Stomach (tissue), 9 donors: ENCODE data around the gene MED25. TPM values are rescaled to one million over a fixed set of nuclear protein-coding genes. Genes with fewer than 3 reads are reported as not detected.

Experiments
- DNase-seq, 2 donors: peaks; one replicate each; pipeline versions ENCODE4 v3.0.0 to v3.0.0-alpha.2; 2013 to 2019
- H3K27ac ChIP-seq, 5 donors: fragments of 200-600 bp in 4 of 5; sonication (generic) in 4 of 5; one replicate each; pipeline ENCODE4 v1.5.1; 2013 to 2019; ENCODE audit warnings: mild to moderate bottlenecking in 1 of 5, moderate library complexity in 1 of 5
- H3K27me3 ChIP-seq, 3 donors: fragments of 200-600 bp; sonication (generic); one replicate each; pipeline ENCODE4 v1.5.1; 2017 to 2019; ENCODE audit warnings: mixed run types in 1 of 3
- H3K36me3 ChIP-seq, 4 donors: fragments of 200-600 bp; sonication (generic); 1 replicate in 3 of 4; 2 replicates in 1 of 4; pipeline ENCODE4 v1.5.1; 2016 to 2019
- H3K4me1 ChIP-seq, 4 donors: fragments of 200-600 bp; sonication (generic); one replicate each; pipeline ENCODE4 v1.5.1; 2016 to 2019
- H3K4me3 ChIP-seq, 4 donors: fragments of 200-600 bp; sonication (generic) in 3 of 4; one replicate each; pipeline ENCODE4 v1.5.1; 2016 to 2019; ENCODE audit warnings: mild to moderate bottlenecking in 1 of 4
- H3K9me3 ChIP-seq, 4 donors: fragments of 200-600 bp; sonication (generic); one replicate each; pipeline ENCODE4 v1.5.1; 2016 to 2019
- CTCF ChIP-seq, 7 experiments: fragments of 450-650 bp in 4 of 7; fragments of 200-600 bp in 3 of 7; sonication (generic) in 3 of 7; IDR thresholded peaks; one replicate each; pipeline ENCODE4 v1.5.1; 2016 to 2019; ENCODE audit warnings: antibody characterized with exemption in 7 of 7, control low read depth in 2 of 7, mild to moderate bottlenecking in 1 of 7
- EP300 ChIP-seq: sonication (generic); formaldehyde crosslinking; IDR thresholded peaks from one replicate; pipeline ENCODE4 v1.6.1; 2017; ENCODE audit warnings: antibody characterized with exemption
- POLR2A ChIP-seq, 4 donors: fragments of 450-650 bp; IDR thresholded peaks; one replicate each; pipeline ENCODE4 v1.6.1; 2016; ENCODE audit warnings: antibody characterized with exemption in 4 of 4, control low read depth in 2 of 4, mild to moderate bottlenecking in 1 of 4, moderate library complexity in 1 of 4
- POLR2AphosphoS5 ChIP-seq, 3 donors: sonication (generic); formaldehyde crosslinking; IDR thresholded peaks; one replicate each; pipeline ENCODE4 v1.6.1; 2016; ENCODE audit warnings: antibody characterized with exemption in 3 of 3
- WGBS, 5 donors: extraction: QIAGEN DNeasy Blood & Tissue Kit in 3 of 5; methylation state at CpG; one replicate each; pipeline versions ENCODE4 v1.1.5 to v1.1.7; 2013 to 2018; 5-methylcytosine and 5-hydroxymethylcytosine counted together
- intact Hi-C: fragments of 100-400 bp; cut with DNase I; formaldehyde crosslinking; loops from one replicate; pipeline ENCODE4 v1.15.1; 2023; ENCODE audit warnings: low total_unique reads
- polyA plus RNA-seq, 3 donors: library from polyadenylated mRNA; stranded (reverse); fragments of 200-250 nt; gene quantifications; one replicate each; pipeline ENCODE4 v1.2.3, GENCODE V29; 2013
- total RNA-seq, 5 donors: library from RNA; depleted of rRNA; stranded (reverse); fragments of >200 nt; gene quantifications; one replicate each; pipeline versions ENCODE4 v1.1.0 to v1.2.3, GENCODE V29; 2014 to 2016
- donor health status: healthy with polysubstance abuse.
- donor health status: Bipolar disorder and iron deficiency.
- donor health status: healthy.

Gene MED25
- total and polyA plus RNA-seq, 8 donors: 18.0 to 387 (median 57.6) TPM

GRCh38 chr19:49798574-49798973 is 19.5 kb upstream of the MED25 start:
- no peak for DNase-seq
- H3K27ac ChIP-seq: no peak overlapping the region
- intact Hi-C loops: loop anchor here (10.0 kb wide), 1 partner anchor 94 kb away; no protein-coding TSS in a partner anchor
- TF ChIP-seq POLR2AphosphoS5 (IDR thresholded peaks at IDR 0.05) (no peak), EP300 (no peak), POLR2A (IDR thresholded peaks at IDR 0.05) (no peak), CTCF (IDR thresholded peaks at IDR 0.05) (no peak)
- H3K27me3 ChIP-seq: no peaks in the 10 kb centered on the region
- no peak overlapping the region for H3K4me3 ChIP-seq
- H3K4me1 ChIP-seq: peaks cover 0 to 22% (median 12%) of the 10 kb centered on the region in 4 donors
- no peaks in the 10 kb centered on the region for H3K9me3 ChIP-seq
- peaks cover 85 to 100% (median 100%) of the 10 kb centered on the region in 4 donors for H3K36me3 ChIP-seq
- WGBS, 5 donors: 85 to 95% (median 89%) methylated on average over 3 to 11 of the region's 11 CpGs

DNA sequence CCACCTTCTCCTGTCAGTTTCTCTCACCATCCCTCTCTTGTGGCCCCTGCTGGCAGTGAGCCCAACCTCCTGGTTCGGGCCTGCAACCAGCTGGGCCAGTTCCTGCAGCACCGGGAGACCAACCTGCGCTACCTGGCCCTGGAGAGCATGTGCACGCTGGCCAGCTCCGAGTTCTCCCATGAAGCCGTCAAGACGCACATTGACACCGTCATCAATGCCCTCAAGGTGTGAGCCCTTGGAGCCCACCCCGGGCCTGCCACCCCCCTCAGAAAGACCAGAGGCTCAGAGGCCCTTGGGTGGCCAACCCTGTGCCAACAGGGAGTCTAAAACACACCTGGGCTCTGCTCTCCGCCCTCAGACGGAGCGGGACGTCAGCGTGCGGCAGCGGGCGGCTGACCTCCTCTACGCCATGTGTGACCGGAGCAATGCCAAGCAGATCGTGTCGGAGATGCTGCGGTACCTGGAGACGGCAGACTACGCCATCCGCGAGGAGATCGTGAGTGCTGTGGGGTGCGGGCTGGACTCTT is 18.8 kb upstream of the MED25 start:
- H3K27me3 ChIP-seq: no peaks in the 10 kb centered on the region
- peaks cover 0 to 22% (median 12%) of the 10 kb centered on the region in 4 donors for H3K4me1 ChIP-seq
- H3K36me3 ChIP-seq: peaks cover 81 to 100% (median 100%) of the 10 kb centered on the region in 4 donors
- intact Hi-C loops: loop anchor here (10.0 kb wide), 1 partner anchor 95 kb away; no protein-coding TSS in a partner anchor
- DNase-seq: no peak
- no peak overlapping the region for H3K4me3 ChIP-seq
- WGBS, 5 donors: 88 to 93% (median 92%) methylated on average over 28 of the region's 28 CpGs
- no peak overlapping the region for H3K27ac ChIP-seq
- H3K9me3 ChIP-seq: no peaks in the 10 kb centered on the region
- TF ChIP-seq POLR2AphosphoS5 (IDR thresholded peaks at IDR 0.05) (no peak), CTCF (IDR thresholded peaks at IDR 0.05) (no peak), EP300 (no peak), POLR2A (IDR thresholded peaks at IDR 0.05) (no peak)

DNA sequence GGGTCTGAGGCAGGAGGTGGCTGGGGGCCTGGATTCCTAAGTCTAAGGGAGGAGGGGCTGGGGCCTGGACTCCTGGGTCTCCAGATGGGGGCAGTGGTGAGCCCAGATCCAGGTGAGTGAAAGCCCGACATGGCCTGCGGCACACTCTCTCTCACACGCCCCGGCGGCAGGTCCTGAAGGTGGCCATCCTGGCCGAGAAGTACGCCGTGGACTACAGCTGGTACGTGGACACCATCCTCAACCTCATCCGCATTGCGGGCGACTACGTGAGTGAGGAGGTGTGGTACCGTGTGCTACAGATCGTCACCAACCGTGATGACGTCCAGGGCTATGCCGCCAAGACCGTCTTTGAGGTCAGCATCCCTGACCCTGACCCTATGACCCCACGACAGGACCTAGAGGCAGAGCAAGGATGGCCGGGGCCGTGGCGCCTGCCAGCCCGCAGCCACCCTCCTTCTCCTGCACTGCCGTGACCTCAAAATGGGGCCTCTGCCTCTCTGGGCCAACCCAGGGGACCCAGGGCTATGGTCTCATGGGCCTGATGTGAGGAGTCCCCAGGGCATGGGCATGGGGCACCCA is 18.2 kb upstream of the MED25 start:
- intact Hi-C loops: loop anchor here (10.0 kb wide), 1 partner anchor 95 kb away; no protein-coding TSS in a partner anchor
- H3K27me3 ChIP-seq: no peaks in the 10 kb centered on the region
- peaks cover 81 to 100% (median 100%) of the 10 kb centered on the region in 4 donors for H3K36me3 ChIP-seq
- H3K27ac ChIP-seq: no peak overlapping the region
- no peak for DNase-seq
- 90 to 100% (median 94%) methylated on average over 1 to 25 of the region's 25 CpGs for WGBS, 5 donors
- peaks cover 0 to 22% (median 12%) of the 10 kb centered on the region in 4 donors for H3K4me1 ChIP-seq
- no peak overlapping the region for H3K4me3 ChIP-seq
- no peak for TF ChIP-seq CTCF (IDR thresholded peaks at IDR 0.05)
- TF ChIP-seq POLR2AphosphoS5 (IDR thresholded peaks at IDR 0.05): no peak
- no peak for TF ChIP-seq POLR2A (IDR thresholded peaks at IDR 0.05)
- no peak for TF ChIP-seq EP300
- no peaks in the 10 kb centered on the region for H3K9me3 ChIP-seq

GRCh38 chr19:49800771-49801170 is 17.3 kb upstream of the MED25 start:
- Histone ChIP-seq H3K4me3 (no peak overlapping the region), H3K36me3 (peaks cover 75 to 100% (median 100%) of the 10 kb centered on the region in 4 donors), H3K27me3 (no peaks in the 10 kb centered on the region), H3K27ac (no peak overlapping the region), H3K9me3 (no peaks in the 10 kb centered on the region), H3K4me1 (peaks cover 0 to 30% (median 12%) of the 10 kb centered on the region in 4 donors)
- intact Hi-C loops: no loop called here
- no peak for TF ChIP-seq EP300
- no peak for TF ChIP-seq CTCF (IDR thresholded peaks at IDR 0.05)
- TF ChIP-seq POLR2A (IDR thresholded peaks at IDR 0.05): no peak
- no peak for TF ChIP-seq POLR2AphosphoS5 (IDR thresholded peaks at IDR 0.05)
- no peak for DNase-seq
- 92 to 99% (median 95%) methylated on average over 9 to 10 of the region's 10 CpGs for WGBS, 5 donors
